RCC 7860 (cell line): ENCODE data around the gene MAP3K10.
"Not testable (repeated sequence)": the region's sequence is repeated elsewhere in the genome, so short reads cannot be mapped to it uniquely, and the experiment has no call there.

Experiments
- DNase-seq: peaks from one replicate; pipeline ENCODE4 v3.0.0-alpha.2; 2015; ENCODE audit warnings: low spot score
- FAIRE-seq: peaks from 2 replicates; lab custom pipeline; 2012; peaks lifted over from hg19 to GRCh38; lab: Jason Lieb, UNC

Gene MAP3K10

GRCh38 chr19:40171293-40171692, 19.9 kb upstream of the MAP3K10 start:
- DNase-seq, FAIRE-seq: not testable (repeated sequence)

DNA sequence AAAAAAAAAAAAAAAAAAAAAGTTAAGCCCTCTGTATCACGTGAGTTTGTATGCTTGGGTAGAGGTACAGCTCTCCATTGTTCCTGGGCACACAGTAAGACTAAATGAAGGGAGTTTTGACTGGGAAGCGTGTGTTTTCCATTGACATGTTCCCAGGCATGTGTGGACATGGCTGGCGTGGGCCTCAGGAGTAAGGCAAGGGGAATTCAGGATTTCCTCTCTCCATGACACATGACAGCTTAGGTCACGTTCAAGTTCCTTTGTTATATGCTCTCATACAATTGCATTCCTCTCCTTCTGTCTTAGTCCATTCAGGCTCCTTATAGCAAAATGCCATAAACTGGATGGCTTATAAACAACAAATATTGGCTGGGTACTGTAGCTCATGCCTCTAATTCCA, 17.1 kb upstream of the MAP3K10 start:
- FAIRE-seq (no peak), DNase-seq (no peak)

DNA sequence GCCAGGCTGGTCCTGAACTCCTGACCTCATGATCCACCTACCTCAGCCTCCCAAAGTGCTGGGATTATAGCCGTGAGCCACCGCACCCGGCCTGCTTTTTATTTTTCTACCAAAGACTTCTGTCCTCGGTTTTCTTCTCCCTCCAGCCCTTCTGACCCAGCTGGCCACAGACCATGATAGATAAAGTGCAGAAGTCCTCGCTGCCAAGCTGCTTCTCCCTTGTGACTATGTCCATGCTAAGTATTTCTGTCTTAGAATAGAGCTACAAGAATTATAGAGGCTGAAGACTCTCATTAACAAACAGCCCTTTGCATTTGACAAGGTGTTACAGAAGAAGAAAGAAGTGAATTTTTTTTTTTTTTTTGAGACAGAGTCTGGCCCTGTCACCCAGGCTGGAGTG, 15.4 kb upstream of the MAP3K10 start:
- FAIRE-seq (no peak), DNase-seq (no peak)

DNA sequence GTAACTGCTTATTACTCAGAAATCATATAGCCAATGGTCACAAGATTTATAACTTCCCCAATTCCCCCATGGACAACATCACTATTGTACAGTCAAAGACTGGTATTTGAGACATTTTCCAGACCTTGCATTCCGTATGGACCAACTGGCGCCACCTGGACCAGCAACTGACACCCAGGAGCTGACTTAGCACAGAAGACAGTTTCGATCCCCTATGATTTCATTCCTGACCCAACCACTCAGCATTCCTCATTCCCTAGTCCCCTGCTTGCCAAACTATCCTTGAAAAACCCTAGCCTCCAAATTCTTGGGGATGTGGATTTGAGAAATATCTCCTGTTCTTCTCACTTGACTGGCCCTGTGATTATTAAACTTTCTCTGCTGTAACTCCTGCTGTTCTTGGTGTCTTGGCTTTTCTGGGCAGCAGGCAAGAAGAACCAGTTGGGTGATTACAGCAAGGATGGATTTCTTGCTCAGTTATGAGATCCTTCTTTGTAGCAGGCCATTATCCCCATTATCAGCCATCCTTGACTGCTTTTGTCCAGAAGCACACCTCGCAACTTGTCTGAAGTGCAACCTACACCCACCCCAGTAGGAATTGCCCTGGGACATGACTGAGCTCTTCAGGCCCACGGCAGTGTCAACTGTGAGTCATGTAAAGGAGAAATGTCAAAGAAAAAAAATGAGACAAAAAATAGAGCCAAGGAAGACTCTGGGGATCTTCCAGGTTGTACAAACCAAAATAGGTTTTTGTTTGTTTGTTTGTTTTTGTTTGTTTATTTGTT, 13.7 kb upstream of the MAP3K10 start:
- FAIRE-seq (no peak), DNase-seq (no peak)

- FAIRE-seq = no peak
Observed at GRCh38 chr19:40178756-40179155, 12.5 kb upstream of the MAP3K10 start.

GRCh38 chr19:40184273-40184672, 7.0 kb upstream of the MAP3K10 start:
- DNase-seq = no peak
- no peak for FAIRE-seq

More at GRCh38 chr19:40178756-40179155, 12.5 kb upstream of the MAP3K10 start:
- no peak for DNase-seq

GRCh38 chr19:40191836-40192646, 815 bp downstream of the MAP3K10 start:
- FAIRE-seq (no peak), DNase-seq (no peak)

GRCh38 chr19:40192758-40193586, 1.7 kb downstream of the MAP3K10 start:
- DNase-seq (no peak), FAIRE-seq (no peak)

GRCh38 chr19:40193587-40193849, 2.3 kb downstream of the MAP3K10 start:
- DNase-seq (no peak), FAIRE-seq (no peak)

DNA sequence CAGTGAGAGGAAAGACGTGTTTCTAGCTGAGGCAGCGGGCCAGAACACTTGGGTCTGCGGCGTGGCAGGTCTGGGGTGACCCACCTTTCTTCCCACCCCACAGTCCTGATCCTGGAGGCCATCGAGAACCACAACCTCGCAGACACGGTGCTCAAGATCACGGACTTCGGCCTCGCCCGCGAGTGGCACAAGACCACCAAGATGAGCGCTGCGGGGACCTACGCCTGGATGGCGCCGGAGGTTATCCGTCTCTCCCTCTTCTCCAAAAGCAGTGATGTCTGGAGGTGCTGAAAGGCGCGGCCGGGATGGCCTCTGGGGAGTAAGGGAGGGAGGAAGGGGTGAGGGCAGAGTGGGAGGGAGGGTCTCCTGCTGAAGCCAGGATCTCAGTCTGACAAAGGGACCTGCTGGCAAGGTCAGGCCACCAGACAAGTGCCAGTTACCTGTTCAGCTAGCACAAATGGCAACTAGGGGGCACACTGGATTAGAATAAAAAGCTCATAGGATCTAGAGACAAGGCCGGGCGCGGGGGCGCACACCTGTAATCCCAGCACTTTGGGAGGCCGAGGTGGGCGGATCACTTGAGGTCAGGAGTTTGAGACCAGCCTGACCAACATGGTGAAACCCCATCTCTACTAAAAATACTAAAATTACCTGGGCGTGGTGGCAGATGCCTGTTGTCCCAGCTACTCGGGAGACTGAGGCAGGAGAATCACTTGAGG, 7.2 kb downstream of the MAP3K10 start:
- DNase-seq (no peak), FAIRE-seq (no peak)

DNA sequence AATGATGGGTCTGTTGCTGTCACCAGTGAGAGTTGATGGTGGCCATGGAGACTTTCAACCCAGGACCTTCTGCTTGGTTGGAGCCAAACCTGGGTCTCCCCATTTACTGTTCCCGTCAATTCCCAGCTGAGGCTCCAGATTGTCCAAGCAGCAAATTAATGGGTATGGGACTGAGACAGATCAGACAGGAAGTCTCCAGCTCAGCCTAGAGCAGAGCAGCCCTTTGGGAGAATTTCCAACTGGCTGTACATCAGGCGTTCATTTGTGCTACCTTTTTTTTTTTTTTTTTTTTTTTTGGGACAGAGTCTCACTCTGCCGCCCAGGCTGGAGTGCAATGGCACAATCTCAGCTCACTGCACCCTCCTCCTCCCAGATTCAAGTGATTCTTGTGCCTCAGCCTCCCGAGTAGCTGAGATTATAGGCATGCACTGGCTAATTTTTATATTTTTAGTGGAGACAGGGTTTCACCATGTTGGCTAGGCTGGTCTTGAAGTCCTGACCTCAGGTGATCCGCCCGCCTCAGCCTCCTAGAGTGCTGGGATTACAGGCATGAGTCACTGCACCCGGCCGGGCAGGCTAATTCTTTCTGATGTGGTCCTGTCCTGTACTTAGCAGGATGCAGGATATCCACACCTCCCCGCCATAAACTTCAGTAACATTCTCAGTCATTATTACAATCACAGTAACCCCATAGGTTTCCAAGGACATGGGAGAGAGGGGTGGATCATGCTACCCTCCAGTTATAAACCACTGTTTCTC, 9.3 kb downstream of the MAP3K10 start:
- DNase-seq (no peak), FAIRE-seq (no peak)

GRCh38 chr19:40204381-40204780, 13.2 kb downstream of the MAP3K10 start:
- FAIRE-seq = no peak

GRCh38 chr19:40205760-40206159, 14.5 kb downstream of the MAP3K10 start:
- DNase-seq = no peak
- no peak for FAIRE-seq

More at GRCh38 chr19:40204381-40204780, 13.2 kb downstream of the MAP3K10 start:
- DNase-seq = no peak

GRCh38 chr19:40208602-40209001, 17.4 kb downstream of the MAP3K10 start:
- no peak for FAIRE-seq
- DNase-seq = no peak

DNA sequence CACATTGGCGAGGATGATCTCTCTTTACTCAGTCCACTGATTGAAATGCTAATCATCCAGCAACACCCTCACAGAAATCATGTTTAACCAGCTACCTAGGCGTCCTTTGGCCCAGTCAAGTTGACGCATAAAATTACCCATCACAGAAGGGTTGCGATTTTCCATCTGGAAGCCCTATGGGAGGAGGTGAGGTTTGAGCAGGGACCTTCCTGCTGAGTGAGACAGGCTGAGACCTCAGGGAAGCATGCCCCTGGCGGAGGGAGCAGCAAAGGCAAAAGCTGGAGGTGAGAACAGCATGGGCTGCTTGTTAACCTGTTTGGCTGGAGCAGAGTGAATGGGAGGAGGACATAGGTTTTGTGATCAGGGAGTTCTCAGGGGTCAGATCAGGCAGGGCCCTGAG, 19.7 kb downstream of the MAP3K10 start:
- DNase-seq (no peak), FAIRE-seq (no peak)

GRCh38 chr19:40213251-40213829, 22.1 kb downstream of the MAP3K10 start:
- no peak for DNase-seq
- FAIRE-seq = no peak

DNA sequence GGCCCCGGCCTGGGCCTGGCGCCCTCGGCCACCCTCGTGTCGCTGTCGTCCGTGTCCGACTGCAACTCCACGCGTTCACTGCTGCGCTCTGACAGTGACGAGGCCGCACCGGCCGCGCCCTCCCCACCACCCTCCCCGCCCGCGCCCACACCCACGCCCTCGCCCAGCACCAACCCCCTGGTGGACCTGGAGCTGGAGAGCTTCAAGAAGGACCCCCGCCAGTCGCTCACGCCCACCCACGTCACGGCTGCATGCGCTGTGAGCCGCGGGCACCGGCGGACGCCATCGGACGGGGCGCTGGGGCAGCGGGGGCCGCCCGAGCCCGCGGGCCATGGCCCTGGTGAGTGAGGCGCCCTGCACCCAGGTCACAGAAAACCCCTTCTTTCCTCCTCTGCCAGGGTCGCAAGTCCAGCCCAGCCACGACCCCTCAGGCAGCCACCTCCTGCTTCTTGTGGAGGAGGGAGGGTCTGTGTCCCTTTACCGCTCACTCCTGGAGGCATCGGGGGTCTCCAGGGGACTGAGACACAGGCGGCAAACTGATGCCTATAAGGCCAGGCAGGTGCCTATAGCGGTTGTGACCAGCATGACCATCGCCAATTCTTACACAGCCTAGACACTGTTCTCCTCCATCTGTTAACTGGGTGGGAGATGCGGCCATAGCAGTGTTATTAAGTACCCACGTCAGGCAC, 22.8 kb downstream of the MAP3K10 start:
- FAIRE-seq (no peak), DNase-seq (no peak)

GRCh38 chr19:40214936-40215335, 23.7 kb downstream of the MAP3K10 start:
- FAIRE-seq (no peak), DNase-seq (no peak)
